HepG2 (cell line): ENCODE measurements around the gene LAMA1. TPM values are rescaled to one million over a fixed set of nuclear protein-coding genes. Genes with fewer than 3 reads are reported as not detected.

Experiments
- ATAC-seq: fragments of 200-7000 bp; cut with Tn5 transposase; 3 replicates; pipeline ENCODE4 v1.9.1; 2020; ENCODE audit warnings: mild to moderate bottlenecking, moderate library complexity
- BruUV-seq: library from RNA; stranded (reverse); fragments of 400-500 nt; replicated peaks from 2 replicates; lab custom pipeline; 2021; lab: Mats Ljungman, UMichigan
- CTCF ChIA-PET: fragments of 300-600 bp; formaldehyde crosslinking; extraction: SDS; loops from one replicate; lab custom pipeline; 2021; ENCODE audit warnings: low total read pairs, inconsistent platforms, low intra/inter-chr PET ratio; lab: Yijun Ruan, JAX
- POLR2A ChIA-PET: fragments of 350-600 bp; sonication (Branson Sonifier 250); formaldehyde crosslinking; loops from one replicate; lab custom pipeline; 2020; ENCODE audit warnings: antibody characterized with exemption, inconsistent platforms; lab: Yijun Ruan, JAX
- DNase-seq: peaks from one replicate; pipeline ENCODE4 v3.0.0-alpha.2; 2015; ENCODE audit warnings: low spot score
- FAIRE-seq: peaks from 3 replicates; lab custom pipeline; 2011; peaks lifted over from hg19 to GRCh38; lab: Jason Lieb, UNC
- H2AFZ ChIP-seq: one replicate; pipeline ENCODE4 v1.6.1; 2011; ENCODE audit warnings: low read length, inconsistent platforms
- H3K27ac ChIP-seq: fragments of 300-600 bp; 3 replicates; pipeline ENCODE4 v1.8.0; 2011; ENCODE audit warnings: mixed run types, mild to moderate bottlenecking, mixed read lengths, low read length, inconsistent platforms; ENCODE audit not compliant: insufficient read depth; ENCODE audit errors: extremely low read length
- H3K27me3 ChIP-seq, 2 experiments: fragments of 200-600 bp in 1 of 2; 2 replicates in 1 of 2; 3 replicates in 1 of 2; pipeline versions ENCODE4 v1.6.0 to v1.8.0; 2011; ENCODE audit warnings: low read length in 2 of 2, mild to moderate bottlenecking in 2 of 2, moderate library complexity in 2 of 2, inconsistent platforms in 1 of 2; ENCODE audit not compliant: insufficient read depth in 2 of 2, control insufficient read depth in 1 of 2
- H3K36me3 ChIP-seq, 2 experiments: fragments of 200-600 bp in 1 of 2; replicated peaks in 1 of 2; 2 replicates in 1 of 2; 3 replicates in 1 of 2; pipeline versions ENCODE4 v1.5.1 to v1.8.0; 2011; ENCODE audit warnings: low read length in 2 of 2, inconsistent platforms in 1 of 2; ENCODE audit not compliant: insufficient read depth in 2 of 2, control insufficient read depth in 1 of 2
- H3K4me1 ChIP-seq: 2 replicates; pipeline ENCODE4 v1.5.1; 2012; ENCODE audit warnings: low read length, inconsistent platforms; ENCODE audit not compliant: insufficient read depth
- H3K4me2 ChIP-seq: 2 replicates; pipeline ENCODE4 v1.6.0; 2011; ENCODE audit warnings: low read depth, low read length, inconsistent platforms
- H3K4me3 ChIP-seq, 3 experiments: fragments of 200-600 bp in 1 of 3; sonication (generic), shearing (Covaris generic) in 1 of 3; replicated peaks in 1 of 3; 2 replicates each; pipeline ENCODE4 v1.5.1; 2011 to 2016; ENCODE audit warnings: low read length in 3 of 3, inconsistent platforms in 2 of 3, low read depth in 2 of 3, mild to moderate bottlenecking in 2 of 3, control low read depth in 1 of 3, mixed read lengths in 1 of 3; ENCODE audit not compliant: insufficient read depth in 1 of 3
- H3K79me2 ChIP-seq: one replicate; pipeline ENCODE4 v1.6.1; 2011; ENCODE audit warnings: low read length, inconsistent platforms; ENCODE audit not compliant: insufficient read depth
- H3K9ac ChIP-seq: 2 replicates; pipeline ENCODE4 v1.6.0; 2011; ENCODE audit warnings: mild to moderate bottlenecking, low read depth, low read length, inconsistent platforms; ENCODE audit not compliant: insufficient read depth
- H3K9me3 ChIP-seq: 2 replicates; pipeline ENCODE4 v1.5.1; 2012; ENCODE audit warnings: mild to moderate bottlenecking, low read length
- H4K20me1 ChIP-seq: 2 replicates; pipeline ENCODE4 v1.6.0; 2011; ENCODE audit warnings: inconsistent platforms, mild to moderate bottlenecking, low read length, moderate library complexity; ENCODE audit not compliant: insufficient read depth
- ARID2 ChIP-seq: sonication (generic); formaldehyde crosslinking; IDR thresholded peaks from 2 replicates; pipeline ENCODE4 v1.8.1; 2022; ENCODE audit warnings: mild to moderate bottlenecking, missing genetic modification reagents, borderline replicate concordance
- ATF1 ChIP-seq: IDR thresholded peaks from 2 replicates; pipeline ENCODE4 v1.6.1; 2016; ENCODE audit warnings: mild to moderate bottlenecking, control low read depth
- RFX1 ChIP-seq: fragments of 450-650 bp; IDR thresholded peaks from 2 replicates; pipeline ENCODE4 v1.6.1; 2017
- SMARCE1 ChIP-seq: fragments of 450-650 bp; IDR thresholded peaks from 2 replicates; pipeline ENCODE4 v1.6.1; 2017; ENCODE audit warnings: borderline replicate concordance
- TGIF2 ChIP-seq: IDR thresholded peaks from 2 replicates; pipeline ENCODE4 v1.6.1; 2016; ENCODE audit warnings: control low read depth, missing compliant biosample characterization
- ZFP1 ChIP-seq: IDR thresholded peaks from 2 replicates; pipeline ENCODE4 v1.6.1; 2016
- ZNF292 ChIP-seq: sonication (generic); formaldehyde crosslinking; IDR thresholded peaks from 2 replicates; pipeline ENCODE4 v1.8.1; 2022; ENCODE audit warnings: mild to moderate bottlenecking, low read depth, missing genetic modification reagents, borderline replicate concordance
- ZNF343 ChIP-seq: sonication (generic); formaldehyde crosslinking; IDR thresholded peaks from 2 replicates; pipeline ENCODE4 v1.4.0; 2020; ENCODE audit warnings: mild to moderate bottlenecking, missing genetic modification reagents
- WGBS: methylation state at CpG from one replicate; pipeline ENCODE4 v1.1.6; 2017; ENCODE audit warnings: low lambda C conversion rate; 5-methylcytosine and 5-hydroxymethylcytosine counted together
- in situ Hi-C: cut with HindIII; loops from 2 replicates; pipeline ENCODE4 v1.10.0; 2017; ENCODE audit warnings: low pct_unique_long_range_greater_than_20kb; ENCODE audit not compliant: extremely low pct_ligation_motif_present
- intact Hi-C: fragments of 100-400 bp; cut with micrococcal nuclease; formaldehyde crosslinking; loops from one replicate; pipeline ENCODE4 v1.10.0; 2022; ENCODE audit not compliant: unreplicated experiment
- polyA plus RNA-seq, 8 experiments: library from polyadenylated mRNA; depleted of rRNA in 3 of 8; stranded (reverse) in 7 of 8; unstranded in 1 of 8; fragments of >200 nt; fragmentation: Illumina TruSeq in 4 of 8; extraction: Trizol in 4 of 8; gene quantifications; 2 replicates each; pipeline versions ENCODE4 v1.2.1 to v1.2.3, GENCODE V29; 2011 to 2016; ENCODE audit warnings: low read depth in 4 of 8, missing spikeins in 1 of 8, mixed read lengths in 1 of 8; ENCODE audit not compliant: insufficient read depth in 1 of 8
- total RNA-seq, 5 experiments: library from RNA; depleted of rRNA; stranded (reverse); fragments of >200 nt; fragmentation: Illumina TruSeq; extraction: Trizol; gene quantifications; 2 replicates each; pipeline ENCODE4 v1.2.3, GENCODE V29; 2016; ENCODE audit warnings: low read depth in 1 of 5
- TF ChIP-seq, protein P1 (sequence below): sonication (generic); formaldehyde crosslinking; IDR thresholded peaks from 2 replicates; pipeline ENCODE4 v1.4.0; 2020; ENCODE audit warnings: missing genetic modification reagents, mild to moderate bottlenecking, borderline replicate concordance
- TF ChIP-seq, protein P2 (sequence below): sonication (generic); formaldehyde crosslinking; IDR thresholded peaks from 2 replicates; pipeline ENCODE4 v1.4.0; 2020; ENCODE audit warnings: mild to moderate bottlenecking, missing genetic modification reagents

LAMA1 gene
- total and polyA plus RNA-seq, 2 of the 13 experiments (the other 11 are each of a cell fraction or from before 2014, with no cell fraction given): 0.05 to 0.44 TPM

DNA sequence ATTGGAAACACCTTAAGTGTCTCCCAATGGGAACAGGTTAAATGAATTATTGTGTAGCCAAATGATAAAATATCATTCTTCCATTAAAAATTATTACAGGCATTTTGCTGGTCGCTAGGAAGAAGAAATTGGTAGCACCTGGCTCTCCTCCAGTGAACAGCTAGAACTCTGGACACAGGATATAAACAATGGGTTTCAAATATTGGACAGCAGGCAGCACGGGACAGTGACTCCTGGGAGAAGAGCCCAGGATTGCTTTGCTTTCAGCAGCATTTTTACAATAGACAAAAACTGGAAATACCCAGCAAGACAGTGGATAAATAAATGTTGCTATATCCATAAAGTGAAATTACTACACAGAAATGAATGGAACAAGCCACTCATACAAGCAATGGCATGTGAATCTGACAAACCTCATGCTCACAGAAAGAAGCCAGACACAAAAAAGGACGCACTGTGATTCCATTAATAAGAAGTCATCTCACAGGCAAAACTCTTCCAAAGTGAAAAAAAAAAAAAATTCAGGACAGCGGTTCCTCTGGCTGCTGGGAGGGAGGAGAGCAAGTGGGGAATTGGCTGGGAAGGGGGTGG is 50.5 kb downstream of the LAMA1 start:
- BruUV-seq: no TSS peak
- Histone ChIP-seq H3K27me3 (no peaks in the 10 kb centered on the region; a peak in 1 of 5 replicates), H3K4me1 (peaks cover 18% of the 10 kb centered on the region), H3K9ac (no peak overlapping the region), H3K9me3 (no peaks in the 10 kb centered on the region), H4K20me1 (no peaks in the 10 kb centered on the region), H3K36me3 (no peaks in the 10 kb centered on the region), H3K79me2 (no peaks in the 10 kb centered on the region), H2AFZ (no peak overlapping the region), H3K27ac (no peak overlapping the region), H3K4me2 (no peak overlapping the region), H3K4me3 (no peak overlapping the region)
- FAIRE-seq: no peak
- no peak for DNase-seq
- no peak for TF ChIP-seq SMARCE1
- no peak for TF ChIP-seq ZNF292 (CRISPR knock-in tag)
- no peak for TF ChIP-seq TGIF2 (CRISPR knock-in tag)
- no peak for TF ChIP-seq ZFP1 (CRISPR knock-in tag)
- TF ChIP-seq, protein P1, sequence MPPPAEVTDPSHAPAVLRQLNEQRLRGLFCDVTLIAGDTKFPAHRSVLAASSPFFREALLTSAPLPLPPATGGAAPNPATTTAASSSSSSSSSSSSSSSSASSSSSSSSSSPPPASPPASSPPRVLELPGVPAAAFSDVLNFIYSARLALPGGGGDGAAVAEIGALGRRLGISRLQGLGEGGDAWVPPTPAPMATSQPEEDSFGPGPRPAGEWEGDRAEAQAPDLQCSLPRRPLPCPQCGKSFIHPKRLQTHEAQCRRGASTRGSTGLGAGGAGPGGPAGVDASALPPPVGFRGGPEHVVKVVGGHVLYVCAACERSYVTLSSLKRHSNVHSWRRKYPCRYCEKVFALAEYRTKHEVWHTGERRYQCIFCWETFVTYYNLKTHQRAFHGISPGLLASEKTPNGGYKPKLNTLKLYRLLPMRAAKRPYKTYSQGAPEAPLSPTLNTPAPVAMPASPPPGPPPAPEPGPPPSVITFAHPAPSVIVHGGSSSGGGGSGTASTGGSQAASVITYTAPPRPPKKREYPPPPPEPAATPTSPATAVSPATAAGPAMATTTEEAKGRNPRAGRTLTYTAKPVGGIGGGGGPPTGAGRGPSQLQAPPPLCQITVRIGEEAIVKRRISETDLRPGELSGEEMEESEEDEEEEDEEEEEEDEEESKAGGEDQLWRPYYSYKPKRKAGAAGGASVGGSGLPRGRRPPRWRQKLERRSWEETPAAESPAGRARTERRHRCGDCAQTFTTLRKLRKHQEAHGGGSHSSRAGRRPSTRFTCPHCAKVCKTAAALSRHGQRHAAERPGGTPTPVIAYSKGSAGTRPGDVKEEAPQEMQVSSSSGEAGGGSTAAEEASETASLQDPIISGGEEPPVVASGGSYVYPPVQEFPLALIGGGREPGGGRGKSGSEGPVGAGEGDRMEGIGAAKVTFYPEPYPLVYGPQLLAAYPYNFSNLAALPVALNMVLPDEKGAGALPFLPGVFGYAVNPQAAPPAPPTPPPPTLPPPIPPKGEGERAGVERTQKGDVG (CRISPR knock-in tag): no peak
- no peak for TF ChIP-seq ZNF343 (CRISPR knock-in tag)
- no peak for TF ChIP-seq RFX1
- TF ChIP-seq ARID2 (CRISPR knock-in tag): no peak
- TF ChIP-seq, protein P2, sequence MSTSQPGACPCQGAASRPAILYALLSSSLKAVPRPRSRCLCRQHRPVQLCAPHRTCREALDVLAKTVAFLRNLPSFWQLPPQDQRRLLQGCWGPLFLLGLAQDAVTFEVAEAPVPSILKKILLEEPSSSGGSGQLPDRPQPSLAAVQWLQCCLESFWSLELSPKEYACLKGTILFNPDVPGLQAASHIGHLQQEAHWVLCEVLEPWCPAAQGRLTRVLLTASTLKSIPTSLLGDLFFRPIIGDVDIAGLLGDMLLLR: no peak
- no peak for TF ChIP-seq ATF1 (CRISPR knock-in tag)
- in situ Hi-C loops (no loop called here), intact Hi-C loops (no loop called here)
- ChIA-PET POLR2A (no interaction called here), CTCF (no interaction called here)
- no peak for ATAC-seq
- WGBS: 33% methylated on average over 4 of the region's 4 CpGs
